Nucleus accumbens (tissue), 56 donors: ENCODE results near the gene CLEC9A.

ENCODE experiments used
- DNase-seq, 56 donors: peaks; one replicate each; lab custom pipeline; 2025; lab: John Stamatoyannopoulos, UW

The CLEC9A gene

DNA sequence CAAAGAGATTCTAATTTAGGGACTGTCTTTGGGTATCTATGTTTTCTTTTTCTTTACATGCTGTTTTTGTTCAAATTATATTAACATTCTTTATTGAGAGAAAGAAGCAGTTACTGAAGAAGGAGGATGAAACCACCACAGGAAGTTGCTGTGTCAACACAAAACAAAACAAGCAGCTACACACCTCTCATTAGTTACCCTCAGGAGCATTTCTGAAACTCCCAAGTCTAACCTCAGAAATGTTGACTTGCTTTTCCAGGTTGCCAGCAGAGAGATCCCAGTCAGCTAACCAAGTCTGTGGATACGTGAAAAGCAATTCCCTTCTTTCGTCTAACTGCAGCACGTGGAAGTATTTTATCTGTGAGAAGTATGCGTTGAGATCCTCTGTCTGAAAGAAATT lies 34.8 kb downstream of the CLEC9A start:
- no peak for DNase-seq

DNA sequence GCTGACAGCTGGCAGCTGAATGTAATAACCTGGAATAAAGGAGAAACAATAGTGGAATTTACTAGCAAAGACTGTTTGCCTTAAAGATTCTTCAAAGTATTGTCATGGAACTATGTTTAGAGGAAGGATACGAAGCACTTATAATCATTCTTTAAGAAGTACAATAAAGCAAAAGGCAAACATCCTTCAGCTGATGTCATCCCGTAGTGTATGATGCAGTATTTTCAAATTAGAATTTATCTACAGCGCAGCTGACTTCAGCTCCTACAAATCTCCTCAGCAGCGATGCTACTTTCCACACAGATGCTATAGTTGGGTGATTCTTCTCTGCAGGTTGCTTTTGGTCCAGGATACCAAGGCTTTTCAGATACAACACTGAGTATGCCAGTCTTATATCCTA lies 36.8 kb downstream of the CLEC9A start:
- no peak for DNase-seq

DNA sequence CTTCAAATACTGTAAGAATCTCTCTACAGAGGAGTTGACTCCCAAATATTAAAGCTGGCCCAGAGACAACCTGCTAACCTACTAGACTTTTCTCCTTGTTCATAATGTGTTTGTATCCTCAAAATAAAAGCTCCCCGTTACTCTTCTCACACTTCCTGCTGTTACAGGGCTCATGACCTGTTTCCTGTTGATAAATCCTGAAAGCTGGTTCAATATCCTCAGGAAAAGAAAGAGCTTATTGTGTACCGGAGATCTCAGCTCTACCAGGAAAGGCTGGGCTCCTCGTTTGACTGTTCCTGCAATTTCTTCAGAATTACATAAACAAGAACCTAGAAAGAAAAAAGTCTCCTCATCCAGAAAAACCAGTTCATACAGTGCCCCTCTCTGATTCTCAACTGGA lies 37.5 kb downstream of the CLEC9A start:
- no peak for DNase-seq

DNA sequence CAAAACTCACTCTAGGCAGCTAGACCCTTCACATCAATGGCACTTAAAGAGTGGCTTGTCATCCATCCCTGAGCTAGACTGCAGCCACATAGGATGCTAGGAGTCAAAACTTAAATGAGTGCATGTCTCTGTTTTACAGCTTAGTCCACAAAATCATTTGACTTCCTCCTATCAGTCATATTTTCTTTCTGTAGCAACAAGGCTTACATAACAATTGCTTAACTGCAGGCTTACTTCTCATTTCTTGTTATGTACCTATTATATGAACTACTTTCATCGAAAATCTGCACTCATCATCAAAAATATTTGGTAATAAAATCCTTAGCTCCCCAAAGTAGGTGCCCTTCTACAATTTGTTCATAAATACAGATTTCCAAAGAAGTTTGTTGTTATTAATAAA lies 38.2 kb downstream of the CLEC9A start:
- DNase-seq: no peak

DNA sequence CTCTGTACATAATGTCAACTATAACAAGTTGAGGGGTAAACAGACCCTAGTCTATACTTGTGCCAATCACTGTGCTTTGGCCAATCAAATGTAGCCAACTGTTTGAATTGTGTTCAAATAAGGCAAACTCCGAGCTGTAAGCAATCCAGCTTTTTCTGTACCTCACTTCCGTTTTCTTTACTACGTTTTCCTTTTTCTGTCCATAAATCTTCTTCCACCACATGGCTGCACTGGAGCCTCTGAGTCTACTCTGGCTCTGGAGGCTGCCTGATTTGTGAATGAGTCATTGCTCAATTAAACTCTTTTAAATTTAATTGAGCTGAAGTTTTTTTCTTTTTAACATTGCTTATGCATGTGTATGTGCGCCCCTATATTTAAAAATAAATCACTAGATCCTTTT lies 38.6 kb downstream of the CLEC9A start:
- no peak for DNase-seq

DNA sequence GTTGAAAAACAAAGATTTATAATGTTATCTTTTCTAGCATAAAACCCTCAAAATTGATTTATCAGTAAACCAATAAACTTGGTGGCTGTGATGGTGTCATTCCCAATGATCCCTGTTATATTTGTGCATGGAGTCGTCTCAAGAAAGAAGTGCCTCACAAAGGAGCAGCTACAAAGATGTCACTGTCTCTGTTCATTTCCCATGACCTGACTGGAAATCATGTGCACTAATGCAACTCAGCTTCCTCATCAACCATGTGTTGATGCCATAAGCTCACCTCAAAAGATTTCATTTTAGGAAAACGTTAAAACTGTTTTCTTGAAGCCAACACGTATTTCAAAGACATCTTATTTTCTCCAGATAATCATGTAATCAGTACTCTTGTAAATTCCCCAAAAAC lies 39.5 kb downstream of the CLEC9A start:
- no peak for DNase-seq

DNA sequence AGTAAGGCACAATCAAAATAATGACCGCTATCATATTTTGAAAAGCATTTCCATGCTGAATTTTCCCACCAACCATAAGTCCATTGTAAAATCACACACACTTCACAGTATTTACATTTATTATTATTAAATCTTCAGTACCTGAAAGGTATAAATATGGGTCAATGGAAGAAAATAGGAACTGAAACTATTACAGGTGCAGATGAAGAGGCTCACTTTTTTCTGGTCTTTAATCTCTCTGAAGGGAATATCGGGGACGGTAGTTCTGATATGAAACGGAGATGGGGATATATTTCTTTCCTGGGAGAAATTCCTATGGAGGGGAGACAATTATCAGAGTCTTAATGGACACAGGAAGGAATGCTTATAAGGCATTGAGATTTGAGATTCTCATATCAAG lies 39.9 kb downstream of the CLEC9A start:
- no peak for DNase-seq

DNA sequence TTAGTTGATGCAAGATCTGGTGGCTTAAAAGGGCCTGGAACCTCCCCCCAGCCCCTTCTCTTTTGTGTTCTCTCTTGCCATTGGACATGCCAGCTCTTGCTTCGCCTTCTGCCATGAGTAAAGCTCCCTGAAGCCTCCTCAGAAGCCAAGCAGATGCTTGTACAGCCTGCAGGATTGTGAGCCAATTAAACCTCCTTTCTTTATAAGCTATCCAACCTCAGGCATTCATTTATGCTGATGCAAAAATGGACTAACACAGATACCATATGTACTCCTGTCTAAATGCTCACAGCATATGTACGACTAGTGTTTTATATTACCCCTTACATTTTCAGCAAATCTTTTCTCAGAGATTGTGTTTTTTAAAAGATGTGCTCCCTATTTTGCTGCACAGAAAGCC lies 41.6 kb downstream of the CLEC9A start:
- DNase-seq: no peak

DNA sequence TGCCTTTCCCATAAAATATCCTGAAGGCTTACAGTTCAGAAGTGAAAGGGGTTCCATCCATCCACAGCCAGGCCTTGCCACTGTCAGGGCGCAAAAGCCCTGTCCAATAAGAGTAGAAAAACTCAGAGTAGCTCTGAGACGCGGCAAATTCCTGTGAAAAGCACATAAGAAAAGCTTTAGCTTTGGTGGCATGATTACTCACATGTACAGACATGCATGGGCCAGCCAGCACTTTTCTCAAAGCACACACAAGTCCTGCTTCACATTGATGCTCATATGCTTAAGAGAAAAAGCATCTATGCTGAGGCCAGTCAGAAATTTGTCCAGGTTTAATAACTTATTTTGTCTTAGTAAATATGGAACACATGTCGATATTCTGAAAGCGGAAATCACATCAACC lies 42.8 kb downstream of the CLEC9A start:
- no peak for DNase-seq

DNA sequence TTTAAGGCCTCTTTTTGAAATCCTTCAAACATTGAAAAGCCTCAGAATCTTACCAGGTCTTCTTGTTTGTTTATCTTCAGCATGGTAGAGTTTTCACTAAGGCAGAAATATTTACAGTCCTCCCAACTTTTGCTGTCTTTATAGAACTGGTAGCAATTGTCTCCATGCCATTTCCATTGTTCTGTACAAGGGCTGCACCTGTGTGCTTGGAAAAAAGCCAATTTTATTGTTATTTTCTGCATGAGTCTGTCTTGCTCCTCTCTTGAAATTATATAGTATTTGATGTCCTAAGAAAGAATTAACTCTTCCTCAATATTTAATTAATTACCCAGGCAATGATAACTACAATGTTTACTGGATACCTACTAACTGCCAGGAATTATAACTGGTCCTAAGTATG lies 45.0 kb downstream of the CLEC9A start:
- no peak for DNase-seq

DNA sequence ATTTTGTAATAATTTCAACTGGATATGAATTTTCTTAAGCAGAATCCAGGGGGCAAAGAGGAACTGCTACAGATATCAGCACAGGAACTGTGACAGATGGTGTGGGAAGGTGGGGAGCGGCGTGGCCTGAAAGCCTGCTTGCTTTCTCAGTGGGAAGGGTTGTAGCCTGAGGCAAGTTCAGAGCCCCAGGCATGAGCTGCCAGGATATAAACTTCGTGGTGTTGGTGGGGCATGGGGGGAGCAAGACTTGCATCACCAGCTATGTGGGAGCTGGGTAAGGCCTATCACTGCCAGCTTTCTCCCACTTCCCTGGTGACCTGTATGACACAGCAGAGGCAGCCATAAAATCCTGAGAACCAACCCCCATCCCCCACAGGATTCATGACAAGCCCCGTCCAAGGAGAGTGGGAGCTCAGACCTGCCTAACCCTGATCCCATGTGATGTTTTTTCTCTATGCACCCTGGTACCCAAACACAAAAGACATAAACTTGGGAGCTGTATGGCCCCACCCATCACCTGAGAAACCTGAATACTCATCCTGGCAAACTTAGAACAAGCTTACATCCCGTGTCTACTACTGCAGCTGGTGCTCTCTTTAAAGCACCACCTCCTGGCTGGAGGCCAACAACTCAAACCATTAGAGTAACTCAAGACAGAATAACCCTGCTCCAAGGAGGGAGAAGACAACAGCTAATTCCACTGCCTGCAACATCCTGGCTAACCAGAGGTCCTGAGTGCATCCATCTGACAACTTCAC lies 51.8 kb downstream of the CLEC9A start:
- DNase-seq: no peak

DNA sequence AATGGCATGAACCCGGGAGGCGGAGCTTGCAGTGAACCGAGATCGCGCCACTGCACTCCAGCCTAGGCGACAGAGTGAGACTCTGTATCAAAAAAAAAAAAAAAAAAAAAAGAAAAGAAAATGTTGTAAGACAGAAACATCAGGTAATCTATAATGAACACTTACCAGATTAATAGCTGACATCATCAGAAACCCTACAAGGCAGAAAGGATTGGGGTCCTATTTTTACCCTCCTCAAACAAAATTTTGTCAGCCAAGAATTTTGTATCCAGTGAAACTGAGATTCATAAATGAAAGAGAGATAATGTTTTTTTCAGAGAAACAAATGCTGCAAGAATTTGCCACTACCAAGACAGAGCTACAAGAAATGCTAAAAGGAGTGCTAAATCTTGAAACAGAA lies 54.3 kb downstream of the CLEC9A start:
- no peak for DNase-seq

DNA sequence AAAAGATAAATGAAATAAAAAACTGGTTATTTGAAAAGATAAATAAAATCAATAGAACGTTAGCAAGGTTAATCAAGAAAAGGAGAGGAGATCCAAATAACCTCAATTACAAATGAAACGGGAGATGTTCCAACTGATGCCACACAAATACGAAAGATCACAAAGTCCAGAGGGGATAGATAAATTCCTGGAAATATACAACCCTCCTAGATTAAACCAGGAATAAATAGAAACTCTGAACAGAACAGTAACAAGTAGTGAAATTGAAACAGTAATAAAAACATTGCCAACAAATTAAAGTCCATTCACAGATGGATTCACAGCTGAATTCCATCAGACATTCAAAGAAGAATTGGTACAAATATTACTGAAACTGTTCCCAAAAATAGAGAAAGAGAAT lies 55.9 kb downstream of the CLEC9A start:
- no peak for DNase-seq

DNA sequence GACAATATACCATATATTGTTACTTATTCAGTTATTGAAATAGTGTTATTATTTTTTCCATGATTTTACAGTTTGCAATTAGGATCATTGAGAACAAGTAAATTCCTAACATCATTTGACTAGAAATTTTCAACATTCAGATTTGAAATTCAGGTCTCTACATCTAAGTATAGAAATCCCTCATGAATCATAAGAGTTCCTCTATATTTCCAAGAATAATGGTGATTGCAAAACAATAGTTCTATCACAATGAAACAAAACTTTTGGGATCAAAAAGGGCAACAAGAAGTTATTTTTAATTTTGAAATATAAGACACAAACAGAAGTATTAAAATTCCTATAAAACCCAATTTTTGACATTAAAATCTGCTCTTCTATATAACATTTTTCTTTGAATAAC lies 57.5 kb downstream of the CLEC9A start:
- no peak for DNase-seq

DNA sequence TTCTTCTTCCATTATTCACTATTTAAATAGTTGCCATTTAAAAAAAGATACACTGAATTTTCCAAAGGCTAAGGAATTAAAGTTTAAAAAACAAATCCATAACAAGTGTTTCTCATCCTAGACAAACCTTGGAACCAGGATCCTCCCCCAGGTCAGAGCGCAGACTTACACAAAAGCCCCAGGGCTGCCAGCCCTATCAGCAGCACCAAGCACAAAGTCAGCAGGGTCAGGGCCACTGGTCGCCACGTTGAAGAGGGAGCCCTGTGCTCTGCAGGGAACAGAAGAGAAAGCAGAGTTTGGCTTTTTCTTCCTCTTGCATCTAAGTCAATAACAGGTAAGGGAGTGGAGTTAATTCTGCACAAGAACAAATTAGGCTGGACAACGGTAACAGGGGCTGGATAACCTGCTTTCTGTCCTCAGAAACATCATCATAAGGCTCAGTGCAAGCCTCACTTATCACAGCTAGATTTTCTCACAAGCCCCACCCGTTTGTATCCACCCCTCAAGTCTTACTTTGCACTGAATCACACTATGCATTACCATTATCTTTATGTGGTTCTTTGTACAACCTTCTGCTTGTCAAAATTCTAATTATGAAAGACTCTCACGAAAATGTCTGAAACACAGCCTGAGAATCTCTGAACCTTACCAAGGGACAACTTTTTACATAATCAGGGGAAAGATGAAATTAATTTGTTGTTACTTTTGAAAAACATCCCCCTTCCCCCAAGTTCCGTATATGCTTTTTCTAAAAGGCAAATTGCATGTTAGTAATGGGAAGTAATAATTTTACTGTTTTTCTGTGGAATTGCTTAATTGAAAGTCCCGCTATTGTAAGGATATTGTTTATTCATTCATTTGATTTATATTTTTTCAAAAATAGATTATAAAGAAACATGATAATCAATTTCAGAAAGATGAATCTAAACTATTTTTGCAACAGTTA lies 58.7 kb downstream of the CLEC9A start:
- no peak for DNase-seq

DNA sequence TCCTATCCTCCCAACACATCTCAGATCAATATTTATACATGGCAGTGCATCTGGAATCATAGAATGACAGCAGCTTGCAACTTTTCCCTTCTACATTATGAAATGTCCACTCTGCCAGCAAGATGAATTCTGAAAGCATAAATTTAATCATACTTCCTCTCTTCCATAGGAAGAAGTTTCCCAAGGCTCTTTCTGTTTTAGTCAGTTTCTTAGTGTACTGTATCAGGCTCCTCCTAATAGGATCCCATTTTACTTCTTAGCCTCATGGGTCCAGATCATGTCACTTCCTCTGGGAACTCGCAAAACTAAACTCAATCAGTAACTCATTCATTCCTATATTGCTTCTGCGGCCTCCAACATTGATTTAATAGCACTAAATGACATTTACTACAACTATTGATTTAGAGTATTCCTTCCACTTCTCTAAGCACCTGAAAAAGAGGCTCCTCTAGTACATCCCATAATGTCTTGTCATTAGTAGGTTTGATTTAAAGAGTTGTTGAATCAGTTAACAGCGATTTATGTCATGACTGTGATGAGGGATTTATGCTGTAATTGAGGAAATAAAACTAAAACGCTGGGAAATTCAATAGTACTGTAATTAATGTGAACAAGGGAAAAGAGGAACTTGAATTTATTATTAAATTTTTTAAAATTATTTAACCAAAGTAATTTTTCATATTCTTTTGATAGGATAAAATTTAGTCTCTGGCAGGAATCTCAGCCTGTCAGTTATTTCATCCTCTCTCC lies 64.3 kb downstream of the CLEC9A start:
- no peak for DNase-seq

DNA sequence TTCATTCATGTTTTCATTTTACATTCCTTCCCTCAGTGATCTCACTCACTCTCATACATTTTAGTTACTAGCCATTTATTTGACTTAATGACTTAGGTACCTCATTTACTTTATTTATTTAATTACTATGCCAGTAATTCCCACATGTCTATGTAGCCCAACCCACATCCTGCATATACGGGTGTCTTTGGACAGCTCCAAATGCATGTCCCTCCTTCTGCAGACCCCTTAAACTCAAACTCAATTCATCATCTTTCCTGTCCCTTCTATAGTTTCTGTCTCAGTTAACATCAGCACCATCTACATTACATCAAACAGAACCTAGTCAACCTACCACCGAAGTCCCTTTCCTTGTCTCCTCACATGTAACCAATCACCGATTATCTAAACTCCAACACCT lies 65.5 kb downstream of the CLEC9A start:
- no peak for DNase-seq

DNA sequence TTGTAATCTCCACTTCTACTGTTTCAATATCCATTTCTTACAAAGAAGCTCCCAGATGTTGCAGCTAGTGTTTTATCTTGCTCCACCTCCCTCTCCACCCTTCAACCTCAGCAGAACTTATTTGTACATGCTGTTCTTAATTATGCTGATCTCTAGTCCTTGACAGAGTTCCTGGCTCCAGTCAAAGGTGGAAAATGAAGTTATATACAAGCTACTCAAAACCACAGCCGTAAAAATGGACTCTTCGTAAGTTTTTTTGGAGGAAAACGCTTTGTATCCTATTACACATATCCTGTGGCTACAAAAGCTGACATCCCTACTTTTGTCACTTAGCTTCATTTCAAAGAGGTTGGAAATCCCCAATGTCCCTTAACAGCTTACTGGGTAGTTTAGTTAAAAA lies 67.0 kb downstream of the CLEC9A start:
- DNase-seq: no peak

DNA sequence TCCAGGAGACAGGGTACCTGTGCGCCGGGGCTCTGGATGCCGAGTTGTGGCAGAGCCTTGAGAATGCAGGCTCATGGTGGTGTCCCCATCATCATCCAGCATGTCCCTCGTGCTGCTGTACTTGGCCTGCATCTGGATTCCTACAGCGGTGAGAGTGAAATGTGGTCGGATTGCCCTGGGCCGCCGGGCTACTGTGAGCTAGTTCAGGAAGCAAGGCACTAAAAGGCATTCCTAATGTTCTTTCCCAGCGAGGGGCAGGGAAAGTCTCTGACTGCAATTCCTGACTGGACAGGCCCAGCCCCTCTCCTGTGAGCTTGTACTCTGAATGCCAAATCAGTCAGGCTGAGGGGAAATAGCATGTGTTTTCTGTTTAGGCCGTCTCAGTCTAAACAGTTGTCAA lies 68.3 kb downstream of the CLEC9A start, which contains the start of gene CLEC1A:
CLEC1A (minus strand) TSS at position 195 of the 400 bp plus-strand sequence; CDS start at position 132, 63 bp downstream.
- no peak for DNase-seq

DNA sequence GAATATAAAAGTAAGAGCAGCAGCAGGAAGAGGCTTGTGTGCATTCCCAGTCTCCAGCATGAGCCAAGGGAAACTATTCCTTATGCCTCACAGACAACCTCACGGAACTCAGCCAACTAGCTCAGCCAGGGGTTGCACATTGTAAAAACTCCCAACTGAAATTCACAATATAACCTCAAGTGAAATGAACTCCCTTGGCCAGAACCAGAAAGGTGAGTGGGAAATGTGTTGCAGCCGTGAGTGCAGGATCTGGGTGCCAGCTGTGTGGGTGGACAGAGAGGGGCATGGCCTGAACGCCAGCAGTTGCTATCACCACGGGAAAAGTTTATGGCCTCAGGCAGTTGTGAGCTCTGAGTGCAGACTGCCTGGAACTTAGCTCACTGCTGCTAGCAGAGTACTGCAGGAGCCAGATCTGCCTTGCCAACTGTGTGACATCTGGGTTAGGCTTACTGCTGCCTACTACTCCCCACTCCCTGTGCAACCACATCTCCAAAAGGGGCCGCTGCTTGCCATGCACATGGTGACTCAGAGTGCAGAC lies 70.6 kb downstream of the CLEC9A start:
- no peak for DNase-seq
